ENCODE results near the gene BMPR1B. TPM values are rescaled to one million over a fixed set of nuclear protein-coding genes. Genes with fewer than 3 reads are reported as not detected.

BMPR1B gene
- total and polyA plus RNA-seq, 5 donors from 2014 or later, result 0.31 to 0.72 TPM; not detected in 3

DNA sequence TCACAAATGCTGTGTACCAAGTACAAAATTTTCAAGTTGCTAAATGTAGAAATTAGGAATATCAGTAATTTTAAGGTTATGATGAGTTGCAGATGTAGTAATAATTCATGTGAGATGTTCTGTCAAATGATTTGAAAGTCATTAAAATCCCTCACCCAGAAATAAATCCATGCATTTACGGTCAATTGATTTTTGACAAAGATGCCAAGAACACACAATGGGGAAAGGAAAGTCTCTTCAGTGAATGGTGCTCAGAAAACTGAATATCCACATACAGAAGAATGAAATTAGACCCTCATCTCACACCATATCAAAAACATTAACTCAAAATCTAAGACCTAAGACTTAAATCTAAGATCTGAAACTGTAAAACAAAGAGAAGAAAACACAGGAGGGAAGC lies 12.9 kb upstream of the BMPR1B start:
- ATAC-seq (ENCODE audit: low read depth in 2 of 2) (no peak), DNase-seq (no peak)
- H3K36me3 ChIP-seq (ENCODE audit: control insufficient read depth, insufficient read depth, low read length), result no peaks in the 10 kb centered on the region
- H3K9me3 ChIP-seq (ENCODE audit: control insufficient read depth in 2 of 2, low read length in 2 of 2), result no peaks in the 10 kb centered on the region
- H3K27ac ChIP-seq (ENCODE audit: insufficient read depth, low read length, poor library complexity, severe bottlenecking), result no peak overlapping the region
- H3K4me3 Mint-ChIP-seq, result no peak overlapping the region
- H3K4me3 ChIP-seq (ENCODE audit: low read depth, low read length), result no peak overlapping the region
- peaks cover 8% of the 10 kb centered on the region for H3K27me3 Mint-ChIP-seq
- H3K9me3 Mint-ChIP-seq, result peaks cover 0 to 3% (median 0%) of the 10 kb centered on the region in 7 donors
- no peaks in the 10 kb centered on the region for H3K4me1 Mint-ChIP-seq
- H3K36me3 Mint-ChIP-seq, result no peaks in the 10 kb centered on the region
- no peaks in the 10 kb centered on the region for H3K27me3 ChIP-seq (ENCODE audit: control insufficient read depth, insufficient read depth, low read length)
- no peaks in the 10 kb centered on the region for H3K4me1 ChIP-seq (ENCODE audit: control insufficient read depth, insufficient read depth, low read length, poor library complexity, severe bottlenecking)
- no peak overlapping the region for H3K27ac Mint-ChIP-seq

DNA sequence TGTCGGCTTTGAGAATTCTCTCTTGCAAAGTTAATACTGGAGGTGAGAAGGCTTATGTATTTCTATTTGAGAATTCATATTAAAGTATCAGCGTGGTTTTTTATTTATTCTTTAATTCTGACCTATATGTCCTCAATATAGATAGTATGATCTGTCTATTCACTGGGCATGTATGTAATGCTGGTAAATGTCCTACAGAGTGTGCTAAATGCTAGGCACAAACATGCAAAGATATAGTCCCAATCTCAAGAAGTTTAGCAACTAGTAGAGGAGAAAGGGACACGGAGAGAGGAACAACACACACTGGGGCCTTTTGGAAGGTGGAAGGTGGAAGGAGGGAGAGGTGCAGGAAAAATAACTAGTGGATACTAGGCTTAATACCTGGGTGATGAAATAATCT lies 11.0 kb upstream of the BMPR1B start:
- no peaks in the 10 kb centered on the region for H3K4me1 ChIP-seq (ENCODE audit: control insufficient read depth, insufficient read depth, low read length, poor library complexity, severe bottlenecking)
- ATAC-seq (ENCODE audit: low read depth in 2 of 2), result no peak
- no peak for DNase-seq
- H3K36me3 ChIP-seq (ENCODE audit: control insufficient read depth, insufficient read depth, low read length), result no peaks in the 10 kb centered on the region
- no peaks in the 10 kb centered on the region for H3K9me3 Mint-ChIP-seq
- H3K27ac Mint-ChIP-seq, result no peak overlapping the region
- H3K36me3 Mint-ChIP-seq, result no peaks in the 10 kb centered on the region
- no peak overlapping the region for H3K4me3 Mint-ChIP-seq
- no peaks in the 10 kb centered on the region for H3K4me1 Mint-ChIP-seq
- H3K9me3 ChIP-seq (ENCODE audit: control insufficient read depth in 2 of 2, low read length in 2 of 2), result no peaks in the 10 kb centered on the region
- H3K27me3 ChIP-seq (ENCODE audit: control insufficient read depth, insufficient read depth, low read length), result no peaks in the 10 kb centered on the region
- H3K4me3 ChIP-seq (ENCODE audit: low read depth, low read length), result no peak overlapping the region
- H3K27me3 Mint-ChIP-seq, result peaks cover 7% of the 10 kb centered on the region
- H3K27ac ChIP-seq (ENCODE audit: insufficient read depth, low read length, poor library complexity, severe bottlenecking), result no peak overlapping the region

DNA sequence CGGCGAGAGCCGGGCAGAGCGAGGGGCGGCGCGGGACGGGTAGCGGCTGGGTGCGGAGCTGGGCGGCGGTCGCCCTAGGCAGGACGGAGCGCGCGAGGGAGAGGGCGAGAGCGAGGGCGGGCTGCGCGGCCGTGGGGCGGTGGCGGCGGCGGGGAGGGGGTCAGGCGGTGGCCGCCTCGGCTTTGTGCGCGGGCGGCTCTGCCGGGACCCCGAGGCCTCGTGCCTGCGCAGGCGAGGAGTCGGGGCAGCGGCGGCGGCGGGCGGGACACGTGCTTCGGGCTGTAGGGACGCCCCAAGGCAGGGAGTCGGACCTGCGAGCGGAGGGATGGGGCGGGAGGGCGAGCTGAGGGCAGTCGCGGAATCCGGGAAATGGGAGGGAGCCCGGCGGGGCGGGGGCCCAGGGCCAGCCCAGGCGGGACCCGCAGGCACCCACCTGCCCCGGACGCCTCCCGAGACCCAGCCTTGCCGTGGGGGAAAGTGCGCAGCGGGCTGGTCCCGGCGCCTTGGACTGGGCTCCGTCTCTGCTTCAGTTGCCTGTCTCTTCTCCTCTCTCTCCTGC lies 465 bp downstream of the BMPR1B start:
- Mint-ChIP-seq H3K4me3 (peak overlapping the region in 3 of 4 donors; percentile 17 to 81 (median 77)), H3K4me1 (peaks cover 4 to 17% (median 6%) of the 10 kb centered on the region in 4 donors), H3K9me3 (peaks cover 0 to 5% (median 0%) of the 10 kb centered on the region in 7 donors), H3K27me3 (peaks cover 73% of the 10 kb centered on the region), H3K36me3 (no peaks in the 10 kb centered on the region), H3K27ac (no peak overlapping the region)
- Histone ChIP-seq H3K9me3 (ENCODE audit: control insufficient read depth in 2 of 2, low read length in 2 of 2) (no peaks in the 10 kb centered on the region), H3K27me3 (ENCODE audit: control insufficient read depth, insufficient read depth, low read length) (peaks cover 36% of the 10 kb centered on the region), H3K4me3 (ENCODE audit: low read depth, low read length) (no peak overlapping the region), H3K27ac (ENCODE audit: insufficient read depth, low read length, poor library complexity, severe bottlenecking) (no peak overlapping the region), H3K36me3 (ENCODE audit: control insufficient read depth, insufficient read depth, low read length) (no peaks in the 10 kb centered on the region), H3K4me1 (ENCODE audit: control insufficient read depth, insufficient read depth, low read length, poor library complexity, severe bottlenecking) (no peaks in the 10 kb centered on the region)
- DNase-seq (no peak), ATAC-seq (ENCODE audit: low read depth in 2 of 2) (peak in 1 of 2 donors; percentile 27)

DNA sequence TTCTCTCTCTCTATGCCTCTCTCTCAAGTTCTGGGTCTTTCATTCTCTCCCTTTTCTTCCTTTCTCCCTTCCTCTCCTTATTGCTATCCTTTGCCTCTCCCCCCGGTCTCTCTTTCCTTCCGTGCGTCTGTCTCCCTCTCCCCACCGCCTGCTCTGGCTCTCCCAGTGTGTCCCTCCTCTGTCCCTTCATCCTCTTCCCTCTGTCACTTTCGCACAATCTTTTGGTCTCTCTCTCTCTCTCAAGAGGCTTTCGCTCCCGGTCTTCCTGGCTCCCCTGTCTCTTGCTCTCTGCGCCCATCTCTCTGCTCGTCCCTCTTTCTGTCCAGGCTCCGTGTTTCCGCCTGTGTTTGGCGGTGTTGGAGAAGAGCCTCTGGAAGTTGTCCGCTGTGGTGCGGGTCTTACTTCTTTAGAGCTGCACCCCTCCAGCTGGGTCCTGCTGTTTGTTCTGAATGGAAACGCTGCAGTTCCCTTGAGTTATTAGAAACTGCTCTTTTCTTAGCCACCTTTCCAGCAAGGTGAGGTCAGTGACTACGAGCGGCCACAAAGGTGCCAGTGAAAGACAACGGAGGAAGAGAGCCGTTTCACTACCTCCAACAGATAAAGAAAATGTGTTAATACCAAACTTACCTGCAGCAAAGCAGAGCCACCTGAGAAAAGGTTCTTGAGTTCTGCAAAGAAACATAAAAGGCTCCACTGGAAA lies 1.1 kb downstream of the BMPR1B start:
- Histone ChIP-seq H3K27ac (ENCODE audit: insufficient read depth, low read length, poor library complexity, severe bottlenecking) (no peak overlapping the region), H3K4me1 (ENCODE audit: control insufficient read depth, insufficient read depth, low read length, poor library complexity, severe bottlenecking) (no peaks in the 10 kb centered on the region), H3K36me3 (ENCODE audit: control insufficient read depth, insufficient read depth, low read length) (no peaks in the 10 kb centered on the region), H3K4me3 (ENCODE audit: low read depth, low read length) (no peak overlapping the region), H3K27me3 (ENCODE audit: control insufficient read depth, insufficient read depth, low read length) (peaks cover 35% of the 10 kb centered on the region), H3K9me3 (ENCODE audit: control insufficient read depth in 2 of 2, low read length in 2 of 2) (no peaks in the 10 kb centered on the region)
- H3K27me3 Mint-ChIP-seq, result peaks cover 77% of the 10 kb centered on the region
- peak overlapping the region in 3 of 4 donors; percentile 17 to 81 (median 77) for H3K4me3 Mint-ChIP-seq
- H3K27ac Mint-ChIP-seq, result no peak overlapping the region
- DNase-seq, result no peak
- peaks cover 0 to 5% (median 0%) of the 10 kb centered on the region in 7 donors for H3K9me3 Mint-ChIP-seq
- H3K4me1 Mint-ChIP-seq, result peaks cover 4 to 17% (median 6%) of the 10 kb centered on the region in 4 donors
- ATAC-seq (ENCODE audit: low read depth in 2 of 2), result no peak
- no peaks in the 10 kb centered on the region for H3K36me3 Mint-ChIP-seq

DNA sequence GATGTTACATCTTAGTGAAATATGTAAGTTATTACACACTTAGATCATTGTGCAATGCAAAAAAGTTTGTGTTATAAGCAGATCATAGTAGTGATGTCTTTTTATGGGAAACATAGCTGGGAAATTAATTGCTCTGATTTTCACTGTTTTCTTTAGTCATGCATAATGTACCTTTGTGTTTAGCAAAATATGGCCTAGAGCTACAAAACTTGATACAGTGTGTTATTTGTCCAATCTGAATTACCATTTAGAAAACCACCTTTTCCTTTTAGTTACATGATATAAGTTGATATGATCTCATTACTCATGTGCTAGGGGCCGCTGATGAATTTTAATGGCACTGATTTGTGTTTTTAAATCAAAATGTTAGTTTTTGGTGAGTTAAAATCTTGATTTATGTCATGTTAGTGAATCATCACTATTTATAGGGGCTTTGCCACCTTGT lies 2.0 kb downstream of the BMPR1B start:
- no peak overlapping the region for H3K4me3 ChIP-seq (ENCODE audit: low read depth, low read length)
- no peaks in the 10 kb centered on the region for H3K9me3 ChIP-seq (ENCODE audit: control insufficient read depth in 2 of 2, low read length in 2 of 2)
- Mint-ChIP-seq H3K9me3 (peaks cover 0 to 5% (median 0%) of the 10 kb centered on the region in 7 donors), H3K27me3 (peaks cover 75% of the 10 kb centered on the region), H3K4me1 (peaks cover 4 to 17% (median 6%) of the 10 kb centered on the region in 4 donors), H3K4me3 (no peak overlapping the region), H3K27ac (no peak overlapping the region), H3K36me3 (no peaks in the 10 kb centered on the region)
- H3K36me3 ChIP-seq (ENCODE audit: control insufficient read depth, insufficient read depth, low read length), result no peaks in the 10 kb centered on the region
- no peak overlapping the region for H3K27ac ChIP-seq (ENCODE audit: insufficient read depth, low read length, poor library complexity, severe bottlenecking)
- DNase-seq (no peak), ATAC-seq (ENCODE audit: low read depth in 2 of 2) (no peak)
- no peaks in the 10 kb centered on the region for H3K4me1 ChIP-seq (ENCODE audit: control insufficient read depth, insufficient read depth, low read length, poor library complexity, severe bottlenecking)
- H3K27me3 ChIP-seq (ENCODE audit: control insufficient read depth, insufficient read depth, low read length), result peaks cover 29% of the 10 kb centered on the region

DNA sequence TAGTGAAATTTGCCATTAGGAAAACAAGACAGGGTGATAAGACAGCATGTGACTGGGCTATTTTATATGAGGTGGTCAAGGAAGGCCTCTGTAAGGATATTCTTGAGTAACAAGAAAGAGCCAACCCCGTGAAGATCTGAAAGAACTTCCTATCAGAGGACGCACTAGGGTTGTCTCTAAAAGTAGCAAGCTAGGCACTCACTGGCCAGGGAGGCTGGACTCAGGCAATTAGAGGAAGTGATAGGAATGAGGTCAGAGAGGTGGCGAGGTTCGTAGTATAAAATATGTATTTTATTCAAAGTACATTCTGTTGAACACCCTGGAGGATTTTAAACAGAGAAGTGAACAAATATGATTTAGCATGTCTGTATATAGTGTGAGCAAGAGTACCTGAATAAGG lies 4.6 kb downstream of the BMPR1B start:
- Histone ChIP-seq H3K27me3 (ENCODE audit: control insufficient read depth, insufficient read depth, low read length) (peaks cover 18% of the 10 kb centered on the region), H3K36me3 (ENCODE audit: control insufficient read depth, insufficient read depth, low read length) (no peaks in the 10 kb centered on the region), H3K27ac (ENCODE audit: insufficient read depth, low read length, poor library complexity, severe bottlenecking) (no peak overlapping the region), H3K4me3 (ENCODE audit: low read depth, low read length) (no peak overlapping the region), H3K4me1 (ENCODE audit: control insufficient read depth, insufficient read depth, low read length, poor library complexity, severe bottlenecking) (no peaks in the 10 kb centered on the region), H3K9me3 (ENCODE audit: control insufficient read depth in 2 of 2, low read length in 2 of 2) (no peaks in the 10 kb centered on the region)
- Mint-ChIP-seq H3K4me1 (peaks cover 0 to 11% (median 3%) of the 10 kb centered on the region in 4 donors), H3K36me3 (no peaks in the 10 kb centered on the region), H3K4me3 (no peak overlapping the region), H3K27me3 (peaks cover 57% of the 10 kb centered on the region), H3K9me3 (peaks cover 0 to 5% (median 0%) of the 10 kb centered on the region in 7 donors), H3K27ac (no peak overlapping the region)
- ATAC-seq (ENCODE audit: low read depth in 2 of 2) (no peak), DNase-seq (no peak)

DNA sequence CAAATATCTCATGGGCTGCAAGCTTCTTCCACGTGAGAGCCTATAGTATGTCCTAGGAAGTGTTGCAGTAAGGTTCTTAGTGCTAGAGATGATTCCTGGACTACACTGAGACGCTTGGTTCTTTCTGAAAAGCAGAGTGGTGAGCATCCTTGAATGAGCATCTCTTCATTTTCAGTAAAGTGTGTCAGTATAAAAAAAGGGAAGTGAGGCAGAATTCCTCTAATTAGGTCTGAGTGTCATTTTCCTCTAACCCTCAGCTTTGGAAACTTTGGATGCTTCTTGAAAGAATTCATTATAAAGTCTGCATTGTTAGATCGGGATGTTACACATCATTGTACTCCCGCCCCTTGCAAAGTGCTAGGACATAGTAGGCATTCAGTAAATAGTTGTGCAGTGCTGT lies 5.2 kb downstream of the BMPR1B start:
- Mint-ChIP-seq H3K27ac (no peak overlapping the region), H3K9me3 (peaks cover 0 to 5% (median 0%) of the 10 kb centered on the region in 7 donors), H3K27me3 (peaks cover 54% of the 10 kb centered on the region), H3K4me1 (peaks cover 0 to 10% (median 2%) of the 10 kb centered on the region in 4 donors), H3K36me3 (no peaks in the 10 kb centered on the region), H3K4me3 (no peak overlapping the region)
- no peaks in the 10 kb centered on the region for H3K36me3 ChIP-seq (ENCODE audit: control insufficient read depth, insufficient read depth, low read length)
- H3K9me3 ChIP-seq (ENCODE audit: control insufficient read depth in 2 of 2, low read length in 2 of 2), result no peaks in the 10 kb centered on the region
- no peaks in the 10 kb centered on the region for H3K4me1 ChIP-seq (ENCODE audit: control insufficient read depth, insufficient read depth, low read length, poor library complexity, severe bottlenecking)
- no peak overlapping the region for H3K27ac ChIP-seq (ENCODE audit: insufficient read depth, low read length, poor library complexity, severe bottlenecking)
- ATAC-seq (ENCODE audit: low read depth in 2 of 2), result no peak
- H3K4me3 ChIP-seq (ENCODE audit: low read depth, low read length), result no peak overlapping the region
- DNase-seq, result no peak
- H3K27me3 ChIP-seq (ENCODE audit: control insufficient read depth, insufficient read depth, low read length), result peaks cover 18% of the 10 kb centered on the region

DNA sequence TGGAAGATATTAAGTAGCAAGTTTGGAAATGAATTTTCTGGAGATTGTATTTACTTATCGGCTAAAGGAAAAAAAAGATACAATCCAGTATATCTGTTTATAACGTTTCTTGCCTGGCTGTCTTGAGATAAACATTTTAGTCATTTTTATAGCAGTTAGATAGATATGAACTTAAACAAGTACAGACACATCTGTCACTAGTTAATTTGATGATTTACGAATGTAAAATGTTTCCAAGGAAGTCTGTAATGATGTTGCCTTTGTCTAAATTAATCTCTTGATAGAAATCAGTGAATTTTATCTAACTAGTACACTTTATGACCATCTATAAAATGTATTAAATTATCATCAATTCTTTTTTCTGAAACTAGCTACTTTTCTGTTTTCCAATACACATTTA lies 5.7 kb downstream of the BMPR1B start:
- no peaks in the 10 kb centered on the region for H3K4me1 ChIP-seq (ENCODE audit: control insufficient read depth, insufficient read depth, low read length, poor library complexity, severe bottlenecking)
- no peak for DNase-seq
- ATAC-seq (ENCODE audit: low read depth in 2 of 2), result no peak
- no peak overlapping the region for H3K4me3 ChIP-seq (ENCODE audit: low read depth, low read length)
- peaks cover 0 to 9% (median 2%) of the 10 kb centered on the region in 4 donors for H3K4me1 Mint-ChIP-seq
- peaks cover 18% of the 10 kb centered on the region for H3K27me3 ChIP-seq (ENCODE audit: control insufficient read depth, insufficient read depth, low read length)
- peaks cover 0 to 5% (median 0%) of the 10 kb centered on the region in 7 donors for H3K9me3 Mint-ChIP-seq
- H3K36me3 Mint-ChIP-seq, result no peaks in the 10 kb centered on the region
- no peak overlapping the region for H3K4me3 Mint-ChIP-seq
- H3K9me3 ChIP-seq (ENCODE audit: control insufficient read depth in 2 of 2, low read length in 2 of 2), result no peaks in the 10 kb centered on the region
- peaks cover 51% of the 10 kb centered on the region for H3K27me3 Mint-ChIP-seq
- no peaks in the 10 kb centered on the region for H3K36me3 ChIP-seq (ENCODE audit: control insufficient read depth, insufficient read depth, low read length)
- no peak overlapping the region for H3K27ac Mint-ChIP-seq
- H3K27ac ChIP-seq (ENCODE audit: insufficient read depth, low read length, poor library complexity, severe bottlenecking), result no peak overlapping the region

Measured in CD4-positive, CD25-positive, alpha-beta regulatory T cell (primary cell).